ENCODE measurements around the gene CAP2. TPM values are rescaled to one million over a fixed set of nuclear protein-coding genes. Genes with fewer than 3 reads are reported as not detected.
"Not testable (repeated sequence)": the region's sequence is repeated elsewhere in the genome, so short reads cannot be mapped to it uniquely, and the experiment has no call there.

CAP2 gene
- total RNA-seq, 1 donor from 2014 or later = 47.5 TPM

- Histone ChIP-seq H3K4me3 (ENCODE audit: low read length in 3 of 3) (peak overlapping the region; percentile 64 to 85 (median 64)), H3K9me3 (ENCODE audit: control insufficient read depth in 3 of 3, low read length in 3 of 3) (no peaks in the 10 kb centered on the region), H3K36me3 (ENCODE audit: control insufficient read depth in 3 of 3, insufficient read depth in 3 of 3, low read length in 3 of 3) (no peaks in the 10 kb centered on the region), H3K27ac (ENCODE audit: low read depth, low read length) (peak overlapping the region; percentile 85), H3K4me1 (ENCODE audit: control insufficient read depth in 3 of 3, insufficient read depth in 3 of 3, low read length in 3 of 3) (peaks cover 3 to 9% (median 6%) of the 10 kb centered on the region in 3 donors), H3K27me3 (ENCODE audit: control insufficient read depth in 3 of 3, insufficient read depth in 3 of 3, low read length in 3 of 3) (no peaks in the 10 kb centered on the region), H3K9ac (ENCODE audit: low read depth in 1 of 3, low read length in 3 of 3) (peak overlapping the region; percentile 3 to 78 (median 76))
Measured at GRCh38 chr6:17395112-17395511, 1.7 kb downstream of the CAP2 start.

- Histone ChIP-seq H3K27me3 (ENCODE audit: control insufficient read depth in 3 of 3, insufficient read depth in 3 of 3, low read length in 3 of 3) (no peaks in the 10 kb centered on the region), H3K9me3 (ENCODE audit: control insufficient read depth in 3 of 3, low read length in 3 of 3) (no peaks in the 10 kb centered on the region), H3K9ac (ENCODE audit: low read depth in 1 of 3, low read length in 3 of 3) (no peak overlapping the region), H3K36me3 (ENCODE audit: control insufficient read depth in 3 of 3, insufficient read depth in 3 of 3, low read length in 3 of 3) (no peaks in the 10 kb centered on the region), H3K4me1 (ENCODE audit: control insufficient read depth in 3 of 3, insufficient read depth in 3 of 3, low read length in 3 of 3) (peaks cover 5 to 9% (median 6%) of the 10 kb centered on the region in 3 donors), H3K27ac (ENCODE audit: low read depth, low read length) (peak overlapping the region; percentile 85), H3K4me3 (ENCODE audit: low read length in 3 of 3) (peak overlapping the region in 1 of 3 donors; percentile 3)
Measured at GRCh38 chr6:17396256-17396655, 2.9 kb downstream of the CAP2 start.

GRCh38 chr6:17397764-17398194, 4.4 kb downstream of the CAP2 start:
- no peak overlapping the region for H3K9ac ChIP-seq (ENCODE audit: low read depth in 1 of 3, low read length in 3 of 3)
- H3K27me3 ChIP-seq (ENCODE audit: control insufficient read depth in 3 of 3, insufficient read depth in 3 of 3, low read length in 3 of 3) = no peaks in the 10 kb centered on the region
- no peak overlapping the region for H3K4me3 ChIP-seq (ENCODE audit: low read length in 3 of 3)
- no peaks in the 10 kb centered on the region for H3K36me3 ChIP-seq (ENCODE audit: control insufficient read depth in 3 of 3, insufficient read depth in 3 of 3, low read length in 3 of 3)
- H3K9me3 ChIP-seq (ENCODE audit: control insufficient read depth in 3 of 3, low read length in 3 of 3) = no peaks in the 10 kb centered on the region
- H3K27ac ChIP-seq (ENCODE audit: low read depth, low read length) = peak overlapping the region; percentile 45
- peaks cover 2 to 9% (median 2%) of the 10 kb centered on the region in 3 donors for H3K4me1 ChIP-seq (ENCODE audit: control insufficient read depth in 3 of 3, insufficient read depth in 3 of 3, low read length in 3 of 3)

GRCh38 chr6:17405181-17405943, 12.0 kb downstream of the CAP2 start:
- not testable (repeated sequence) for H3K9ac ChIP-seq (ENCODE audit: low read depth in 1 of 3, low read length in 3 of 3); H3K9me3 ChIP-seq (ENCODE audit: control insufficient read depth in 3 of 3, low read length in 3 of 3); H3K27me3 ChIP-seq (ENCODE audit: control insufficient read depth in 3 of 3, insufficient read depth in 3 of 3, low read length in 3 of 3); H3K36me3 ChIP-seq (ENCODE audit: control insufficient read depth in 3 of 3, insufficient read depth in 3 of 3, low read length in 3 of 3); H3K4me3 ChIP-seq (ENCODE audit: low read length in 3 of 3)
- Histone ChIP-seq H3K27ac (ENCODE audit: low read depth, low read length) (peak overlapping the region; percentile 69), H3K4me1 (ENCODE audit: control insufficient read depth in 3 of 3, insufficient read depth in 3 of 3, low read length in 3 of 3) (peaks cover 7 to 22% (median 20%) of the 10 kb centered on the region in 3 donors)

DNA sequence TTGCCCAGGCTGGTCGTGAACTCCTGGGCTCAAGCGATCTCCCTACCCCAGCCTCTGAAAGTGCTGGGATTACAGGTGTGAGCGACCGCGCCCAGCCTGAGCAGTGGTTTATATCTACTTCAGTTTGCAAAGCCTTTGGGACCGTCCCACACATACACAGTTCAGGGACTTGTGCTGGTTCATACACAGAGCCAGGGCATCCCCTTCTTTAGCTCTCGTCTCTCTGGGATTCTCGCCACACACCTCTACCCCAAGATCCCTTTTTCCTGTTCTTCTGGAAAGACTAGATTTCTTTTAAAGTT, 12.5 kb downstream of the CAP2 start:
- Histone ChIP-seq H3K4me3 (ENCODE audit: low read length in 3 of 3) (no peak overlapping the region), H3K4me1 (ENCODE audit: control insufficient read depth in 3 of 3, insufficient read depth in 3 of 3, low read length in 3 of 3) (peaks cover 7 to 22% (median 20%) of the 10 kb centered on the region in 3 donors), H3K27ac (ENCODE audit: low read depth, low read length) (peak overlapping the region; percentile 69)

DNA sequence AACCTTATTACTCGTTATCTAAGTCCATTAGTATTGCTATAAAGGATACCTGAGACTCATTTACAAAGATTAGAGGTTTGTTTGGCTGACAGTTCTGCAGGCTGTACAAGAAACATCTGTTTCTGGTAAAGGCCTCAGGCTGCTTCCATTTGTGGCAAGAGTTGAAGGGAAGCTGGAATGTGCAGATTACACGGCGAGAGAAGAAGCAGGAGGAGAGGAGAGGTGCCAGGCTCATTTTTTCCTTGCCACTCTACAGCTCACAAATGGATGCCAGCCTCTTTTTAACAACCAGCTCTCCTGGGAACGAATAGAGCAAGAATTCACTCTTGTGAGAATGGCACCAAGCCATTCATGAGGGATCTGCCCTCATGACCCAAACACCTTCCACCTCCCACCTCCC, 14.7 kb downstream of the CAP2 start:
- no peak overlapping the region for H3K27ac ChIP-seq (ENCODE audit: low read depth, low read length)

More for the DNA sequence above, 12.5 kb downstream of the CAP2 start:
- Histone ChIP-seq H3K27me3 (ENCODE audit: control insufficient read depth in 3 of 3, insufficient read depth in 3 of 3, low read length in 3 of 3) (no peaks in the 10 kb centered on the region), H3K9me3 (ENCODE audit: control insufficient read depth in 3 of 3, low read length in 3 of 3) (no peaks in the 10 kb centered on the region), H3K9ac (ENCODE audit: low read depth in 1 of 3, low read length in 3 of 3) (peak overlapping the region in 1 of 3 donors; percentile 8), H3K36me3 (ENCODE audit: control insufficient read depth in 3 of 3, insufficient read depth in 3 of 3, low read length in 3 of 3) (no peaks in the 10 kb centered on the region)

GRCh38 chr6:17410281-17410680, 16.9 kb downstream of the CAP2 start:
- no peak overlapping the region for H3K4me3 ChIP-seq (ENCODE audit: low read length in 3 of 3)
- H3K27ac ChIP-seq (ENCODE audit: low read depth, low read length) = no peak overlapping the region
- H3K4me1 ChIP-seq (ENCODE audit: control insufficient read depth in 3 of 3, insufficient read depth in 3 of 3, low read length in 3 of 3) = peaks cover 20 to 43% (median 32%) of the 10 kb centered on the region in 3 donors

More for the DNA sequence above, 14.7 kb downstream of the CAP2 start:
- Histone ChIP-seq H3K9me3 (ENCODE audit: control insufficient read depth in 3 of 3, low read length in 3 of 3) (no peaks in the 10 kb centered on the region), H3K4me3 (ENCODE audit: low read length in 3 of 3) (no peak overlapping the region), H3K9ac (ENCODE audit: low read depth in 1 of 3, low read length in 3 of 3) (no peak overlapping the region), H3K4me1 (ENCODE audit: control insufficient read depth in 3 of 3, insufficient read depth in 3 of 3, low read length in 3 of 3) (peaks cover 24 to 41% (median 31%) of the 10 kb centered on the region in 3 donors), H3K27me3 (ENCODE audit: control insufficient read depth in 3 of 3, insufficient read depth in 3 of 3, low read length in 3 of 3) (no peaks in the 10 kb centered on the region), H3K36me3 (ENCODE audit: control insufficient read depth in 3 of 3, insufficient read depth in 3 of 3, low read length in 3 of 3) (no peaks in the 10 kb centered on the region)

DNA sequence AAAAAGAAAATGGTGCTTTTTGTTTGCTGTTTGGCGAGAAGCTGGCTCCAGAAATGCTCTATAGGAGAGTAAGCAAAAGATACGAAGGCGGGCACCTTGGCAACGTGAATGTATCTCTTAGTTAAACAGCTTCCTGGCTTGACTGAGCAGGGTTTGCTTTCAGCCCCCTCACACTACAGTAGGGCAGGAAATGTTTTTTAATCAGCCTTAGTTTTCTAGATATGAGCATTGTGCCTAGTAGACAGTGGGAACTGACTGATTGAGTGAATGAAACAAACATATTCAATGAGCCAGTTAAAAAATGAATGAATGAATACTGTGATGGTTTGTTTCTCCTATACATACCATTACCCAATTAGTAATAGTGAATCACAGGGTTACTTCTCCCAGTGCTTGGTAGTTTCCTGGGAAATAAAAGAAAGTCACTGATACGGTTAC, 19.9 kb downstream of the CAP2 start:
- Histone ChIP-seq H3K27me3 (ENCODE audit: control insufficient read depth in 3 of 3, insufficient read depth in 3 of 3, low read length in 3 of 3) (no peaks in the 10 kb centered on the region), H3K4me3 (ENCODE audit: low read length in 3 of 3) (no peak overlapping the region), H3K36me3 (ENCODE audit: control insufficient read depth in 3 of 3, insufficient read depth in 3 of 3, low read length in 3 of 3) (no peaks in the 10 kb centered on the region), H3K9ac (ENCODE audit: low read depth in 1 of 3, low read length in 3 of 3) (no peak overlapping the region), H3K27ac (ENCODE audit: low read depth, low read length) (no peak overlapping the region), H3K4me1 (ENCODE audit: control insufficient read depth in 3 of 3, insufficient read depth in 3 of 3, low read length in 3 of 3) (peaks cover 41 to 66% (median 46%) of the 10 kb centered on the region in 3 donors), H3K9me3 (ENCODE audit: control insufficient read depth in 3 of 3, low read length in 3 of 3) (no peaks in the 10 kb centered on the region)

More at GRCh38 chr6:17410281-17410680, 16.9 kb downstream of the CAP2 start:
- H3K36me3 ChIP-seq (ENCODE audit: control insufficient read depth in 3 of 3, insufficient read depth in 3 of 3, low read length in 3 of 3) = no peaks in the 10 kb centered on the region
- no peak overlapping the region for H3K9ac ChIP-seq (ENCODE audit: low read depth in 1 of 3, low read length in 3 of 3)
- no peaks in the 10 kb centered on the region for H3K27me3 ChIP-seq (ENCODE audit: control insufficient read depth in 3 of 3, insufficient read depth in 3 of 3, low read length in 3 of 3)
- no peaks in the 10 kb centered on the region for H3K9me3 ChIP-seq (ENCODE audit: control insufficient read depth in 3 of 3, low read length in 3 of 3)

DNA sequence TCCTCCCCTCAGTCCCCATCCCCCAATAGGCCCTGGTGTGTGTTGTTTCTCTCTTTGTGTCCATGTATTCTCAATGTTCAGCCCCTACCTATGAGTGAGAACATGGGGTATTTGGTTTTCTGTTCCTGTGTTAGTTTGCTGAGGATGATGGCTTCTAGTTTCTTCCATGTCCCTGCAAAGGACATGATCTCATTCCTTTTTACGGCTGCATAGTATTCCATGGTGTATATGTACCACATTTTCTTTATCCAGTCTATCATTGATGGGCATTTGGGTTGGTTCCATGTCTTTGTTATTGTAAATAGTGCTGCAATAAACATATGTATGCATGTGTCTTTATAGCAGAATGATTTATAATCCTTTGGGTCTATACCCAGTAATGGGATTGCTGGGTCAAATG, 21.0 kb downstream of the CAP2 start:
- not testable (repeated sequence) for H3K9ac ChIP-seq (ENCODE audit: low read depth in 1 of 3, low read length in 3 of 3); H3K27me3 ChIP-seq (ENCODE audit: control insufficient read depth in 3 of 3, insufficient read depth in 3 of 3, low read length in 3 of 3); H3K27ac ChIP-seq (ENCODE audit: low read depth, low read length); H3K4me3 ChIP-seq (ENCODE audit: low read length in 3 of 3); H3K36me3 ChIP-seq (ENCODE audit: control insufficient read depth in 3 of 3, insufficient read depth in 3 of 3, low read length in 3 of 3); H3K9me3 ChIP-seq (ENCODE audit: control insufficient read depth in 3 of 3, low read length in 3 of 3)
- H3K4me1 ChIP-seq (ENCODE audit: control insufficient read depth in 3 of 3, insufficient read depth in 3 of 3, low read length in 3 of 3) = peaks cover 51 to 63% (median 56%) of the 10 kb centered on the region in 3 donors

GRCh38 chr6:17415321-17415720, 21.9 kb downstream of the CAP2 start:
- no peaks in the 10 kb centered on the region for H3K27me3 ChIP-seq (ENCODE audit: control insufficient read depth in 3 of 3, insufficient read depth in 3 of 3, low read length in 3 of 3)
- peak overlapping the region; percentile 89 for H3K27ac ChIP-seq (ENCODE audit: low read depth, low read length)
- H3K9ac ChIP-seq (ENCODE audit: low read depth in 1 of 3, low read length in 3 of 3) = peak overlapping the region in 1 of 3 donors; percentile 35
- H3K36me3 ChIP-seq (ENCODE audit: control insufficient read depth in 3 of 3, insufficient read depth in 3 of 3, low read length in 3 of 3) = no peaks in the 10 kb centered on the region
- peaks cover 52 to 65% (median 58%) of the 10 kb centered on the region in 3 donors for H3K4me1 ChIP-seq (ENCODE audit: control insufficient read depth in 3 of 3, insufficient read depth in 3 of 3, low read length in 3 of 3)
- no peak overlapping the region for H3K4me3 ChIP-seq (ENCODE audit: low read length in 3 of 3)
- no peaks in the 10 kb centered on the region for H3K9me3 ChIP-seq (ENCODE audit: control insufficient read depth in 3 of 3, low read length in 3 of 3)

Data from skeletal muscle tissue (tissue), 4 donors.